Fibroblast of the conjunctiva (primary cell): Measurements from ENCODE around the gene IGFLR1.
A peak's percentile ranks its signal among the peaks of the same experiment; 100 is the strongest.

Experiments
- DNase-seq: peaks from one replicate; pipeline ENCODE4 v3.0.0-alpha.2; 2010; ENCODE audit warnings: low read depth

Gene IGFLR1

GRCh38 chr19:35723671-35724070 lies 18.6 kb downstream of the IGFLR1 start:
- DNase-seq = no peak

DNA sequence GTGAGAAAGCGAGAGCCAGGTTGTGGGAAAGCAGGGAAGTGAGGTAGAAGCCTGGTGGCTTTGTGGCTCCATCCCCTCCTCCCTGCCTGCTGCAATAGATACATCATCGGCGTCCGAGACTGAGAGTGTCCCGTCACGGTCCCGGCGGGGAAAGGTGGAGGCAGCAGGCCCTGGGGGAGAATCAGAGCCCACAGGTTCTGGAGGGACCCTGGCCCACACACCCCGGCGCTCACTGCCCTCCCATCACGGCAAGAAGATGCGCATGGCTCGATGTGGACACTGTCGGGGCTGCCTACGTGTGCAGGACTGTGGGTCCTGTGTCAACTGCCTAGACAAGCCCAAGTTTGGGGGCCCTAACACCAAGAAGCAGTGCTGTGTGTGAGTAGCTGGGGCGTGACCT lies 19.4 kb downstream of the IGFLR1 start:
- DNase-seq = no peak

- DNase-seq = no peak
These were observed 19.8 kb downstream of the IGFLR1 start for GRCh38 chr19:35722461-35722860.

DNA sequence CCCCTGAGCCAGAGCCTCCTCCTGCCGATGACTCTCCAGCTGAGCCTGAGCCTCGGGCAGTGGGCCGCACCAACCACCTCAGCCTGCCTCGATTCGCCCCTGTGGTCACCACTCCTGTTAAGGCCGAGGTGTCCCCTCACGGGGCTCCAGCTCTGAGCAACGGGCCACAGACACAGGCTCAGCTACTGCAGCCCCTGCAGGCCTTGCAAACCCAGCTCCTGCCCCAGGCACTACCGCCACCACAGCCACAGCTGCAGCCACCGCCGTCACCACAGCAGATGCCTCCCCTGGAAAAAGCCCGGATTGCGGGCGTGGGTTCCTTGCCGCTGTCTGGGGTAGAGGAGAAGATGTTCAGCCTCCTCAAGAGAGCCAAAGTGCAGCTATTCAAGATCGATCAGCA lies 20.9 kb downstream of the IGFLR1 start:
- DNase-seq = no peak

DNA sequence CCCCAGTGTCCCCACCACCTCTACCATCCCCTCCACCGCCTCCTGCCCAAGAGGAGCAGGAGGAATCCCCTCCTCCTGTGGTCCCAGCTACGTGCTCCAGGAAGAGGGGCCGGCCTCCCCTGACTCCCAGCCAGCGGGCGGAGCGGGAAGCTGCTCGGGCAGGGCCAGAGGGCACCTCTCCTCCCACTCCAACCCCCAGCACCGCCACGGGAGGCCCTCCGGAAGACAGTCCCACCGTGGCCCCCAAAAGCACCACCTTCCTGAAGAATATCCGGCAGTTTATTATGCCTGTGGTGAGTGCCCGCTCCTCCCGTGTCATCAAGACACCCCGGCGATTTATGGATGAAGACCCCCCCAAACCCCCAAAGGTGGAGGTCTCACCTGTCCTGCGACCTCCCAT lies 21.6 kb downstream of the IGFLR1 start:
- DNase-seq = no peak

- DNase-seq = no peak
These were observed 22.1 kb downstream of the IGFLR1 start for GRCh38 chr19:35720163-35720524.

GRCh38 chr19:35719402-35720162 lies 22.7 kb downstream of the IGFLR1 start:
- DNase-seq = no peak

DNA sequence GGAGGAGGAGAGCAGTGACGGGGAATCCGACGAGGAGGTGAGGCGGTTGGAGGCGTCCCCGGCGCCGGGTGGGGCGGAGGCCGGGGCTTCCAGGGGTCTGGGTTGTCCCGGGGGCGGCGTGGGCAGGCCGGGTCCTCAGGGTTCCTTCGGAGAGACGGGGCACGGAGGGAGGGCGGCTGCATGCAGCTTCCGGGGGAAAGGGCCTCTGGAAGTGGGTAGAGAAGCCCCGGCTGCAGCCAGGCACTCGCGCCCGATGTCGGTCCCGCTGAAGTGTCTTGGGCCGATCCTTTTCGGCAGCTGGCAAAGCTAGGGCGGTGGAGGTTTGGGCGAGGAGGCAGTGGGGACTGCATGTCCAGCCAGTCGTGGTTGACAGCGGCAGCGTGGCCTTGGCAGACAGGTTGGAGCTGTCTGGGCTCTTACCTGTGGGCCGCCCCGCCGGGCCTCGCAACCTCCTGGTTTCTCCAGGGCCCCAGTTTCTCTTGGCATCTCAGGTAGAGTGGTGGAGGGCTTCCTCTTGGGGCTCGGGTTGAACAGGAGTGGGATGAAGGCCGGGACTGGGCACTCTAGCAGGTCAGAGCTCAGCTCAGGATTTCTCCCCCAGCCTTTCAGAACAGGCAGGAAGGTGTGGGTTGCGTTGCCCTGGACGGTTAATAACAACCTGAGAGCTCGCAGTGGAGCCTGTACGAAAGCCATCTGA lies 23.8 kb downstream of the IGFLR1 start:
- no peak for DNase-seq

GRCh38 chr19:35717665-35718344 lies 24.4 kb downstream of the IGFLR1 start, which contains the start of gene KMT2B:
TSS of gene KMT2B (plus strand) at chr19:35718003. CDS start at chr19:35718019, 16 bp downstream.
- no peak for DNase-seq

DNA sequence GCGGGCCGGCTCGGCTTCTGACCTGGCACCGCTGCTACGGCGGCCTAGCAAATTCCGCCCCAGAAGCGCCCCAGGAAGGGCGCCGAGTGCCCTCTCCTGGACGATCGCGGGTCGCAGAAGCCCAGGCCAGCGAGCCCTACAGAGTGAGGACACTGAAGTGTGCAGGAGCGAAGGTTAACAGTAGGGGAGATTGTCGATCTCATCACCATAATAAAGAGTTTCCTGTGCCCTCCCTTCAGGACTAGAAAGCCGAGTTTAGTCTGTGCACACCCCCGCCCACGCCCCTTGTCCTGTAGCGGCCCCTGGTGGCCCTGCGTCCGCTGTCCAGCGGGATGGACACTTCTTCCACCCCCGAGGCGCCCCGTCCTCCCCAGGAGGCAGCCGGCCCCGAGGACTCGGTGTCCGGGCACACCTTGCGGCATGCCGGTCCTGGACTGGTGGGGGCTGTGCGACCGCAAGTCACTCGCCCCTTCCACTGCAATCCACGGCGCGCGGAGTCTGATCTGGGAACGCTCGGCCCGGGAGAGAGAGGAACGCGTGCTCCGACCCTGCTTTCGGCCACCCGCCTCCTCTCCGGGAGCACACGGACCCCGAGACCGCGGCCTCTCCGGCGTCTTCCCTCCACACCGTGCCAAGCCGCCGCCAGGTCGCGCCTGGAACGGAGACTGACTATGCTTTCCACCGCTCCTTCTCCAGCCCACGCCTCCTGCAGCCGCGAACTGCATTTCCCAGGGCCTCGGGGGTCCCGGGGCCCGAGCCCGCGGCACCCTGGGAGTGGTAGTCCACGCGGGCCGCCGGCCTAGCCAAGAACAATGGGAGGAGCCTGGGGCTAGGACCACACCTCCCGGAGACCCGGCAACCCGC lies 25.2 kb downstream of the IGFLR1 start:
- DNase-seq = peak; percentile 92

GRCh38 chr19:35715981-35716800 lies 26.1 kb downstream of the IGFLR1 start:
- no peak for DNase-seq

DNA sequence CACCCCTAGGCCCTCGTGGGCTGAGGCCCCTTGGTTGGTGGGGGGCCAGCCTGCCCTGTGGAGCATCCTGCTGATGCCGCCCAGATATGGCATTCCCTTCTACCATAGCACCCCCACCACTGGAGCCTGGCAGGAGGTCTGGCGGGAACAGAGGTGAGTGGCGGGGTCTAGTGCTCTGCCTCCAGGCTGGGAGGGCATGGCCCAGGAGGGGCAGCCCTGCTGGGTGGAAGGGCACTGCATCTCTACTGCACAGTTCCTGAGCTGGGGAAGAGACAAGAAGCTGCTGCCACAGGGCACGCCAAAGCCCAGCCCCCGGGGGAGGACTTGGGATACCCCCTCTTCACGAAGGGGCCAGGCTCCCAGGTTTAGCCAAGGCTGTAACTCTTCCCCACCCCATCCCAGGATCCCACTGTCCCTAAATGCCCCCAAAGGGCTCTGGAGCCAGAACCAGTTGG lies 26.9 kb downstream of the IGFLR1 start:
- no peak for DNase-seq

- DNase-seq = no peak
These were observed 27.5 kb downstream of the IGFLR1 start for GRCh38 chr19:35714601-35715354.

DNA sequence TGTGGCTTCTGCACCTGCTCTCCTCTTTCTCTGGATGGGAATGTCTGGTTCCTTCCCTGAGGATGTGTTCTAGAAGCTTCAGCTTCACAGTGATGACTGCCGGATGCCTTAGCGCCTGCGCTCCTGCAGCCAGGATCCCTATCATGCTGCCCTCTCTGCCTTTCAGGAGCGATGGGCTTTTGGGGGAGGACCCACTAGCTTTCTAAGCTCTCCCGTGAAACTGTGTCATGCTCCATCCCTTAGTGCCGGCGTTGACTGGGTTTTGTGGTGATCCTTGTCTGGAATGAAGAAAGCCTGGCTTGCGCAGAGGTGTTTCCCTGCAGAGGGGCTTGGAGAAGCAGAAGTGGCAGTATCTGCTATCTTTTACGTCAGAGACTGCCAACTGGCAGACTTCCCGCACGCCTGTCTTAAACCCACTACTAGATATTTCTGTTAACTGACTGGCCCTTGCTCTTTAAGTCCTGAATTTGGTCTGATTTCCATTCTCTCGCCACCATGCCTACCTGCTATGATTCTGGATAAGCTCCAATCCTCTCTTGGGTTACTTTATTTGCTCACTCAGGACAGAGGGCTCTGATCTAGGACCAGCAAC lies 28.3 kb downstream of the IGFLR1 start:
- DNase-seq = no peak

GRCh38 chr19:35713506-35713850 lies 28.8 kb downstream of the IGFLR1 start:
- no peak for DNase-seq

GRCh38 chr19:35712567-35713505 lies 29.4 kb downstream of the IGFLR1 start:
- no peak for DNase-seq

DNA sequence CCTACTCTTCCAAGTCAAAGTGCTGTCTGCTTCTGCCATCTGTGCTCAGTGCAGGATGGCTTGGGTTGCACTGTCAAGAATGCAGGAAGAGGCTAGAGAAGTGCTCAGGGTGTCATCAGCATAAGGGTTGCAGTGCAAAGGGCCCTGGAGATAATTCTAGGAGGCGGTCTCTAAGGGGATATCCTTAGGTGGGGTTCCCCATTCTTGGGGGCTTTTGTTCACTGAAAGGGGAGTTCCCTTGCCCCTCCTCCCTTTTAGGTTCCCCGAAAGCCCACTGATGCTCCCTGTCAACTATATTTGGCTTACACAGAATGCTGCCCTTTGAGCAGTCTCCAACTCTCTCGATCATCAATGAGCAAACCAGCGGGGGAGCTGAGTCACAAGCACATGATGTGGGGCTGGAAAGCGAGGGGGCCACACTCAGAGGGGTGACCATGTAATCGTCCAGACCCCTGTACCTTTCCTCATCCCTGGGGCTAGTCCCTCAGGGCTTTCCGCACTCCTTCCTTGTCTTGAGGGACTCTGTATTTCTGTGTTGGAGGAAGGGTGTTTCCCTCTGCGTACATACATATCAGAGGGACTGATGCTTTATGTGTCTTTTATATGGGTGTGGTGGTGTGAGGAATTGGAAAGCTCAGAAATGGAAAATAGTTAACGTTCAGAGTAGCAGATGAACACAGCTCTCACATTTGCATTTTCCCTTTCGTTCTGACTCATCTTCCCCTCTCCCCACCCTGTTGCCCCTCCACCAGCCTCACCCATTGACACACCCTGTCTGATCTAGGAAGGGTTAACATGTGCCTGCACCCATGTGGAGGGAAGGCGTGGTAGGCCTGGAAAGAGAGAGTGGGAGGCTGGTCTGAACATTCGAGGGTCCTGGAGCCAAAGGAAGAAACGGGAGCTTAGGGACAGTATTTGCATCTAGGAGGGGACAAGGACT lies 31.2 kb downstream of the IGFLR1 start:
- no peak for DNase-seq

GRCh38 chr19:35708391-35708790 lies 33.9 kb downstream of the IGFLR1 start:
- DNase-seq = no peak
